Heart left ventricle (tissue), 16 donors: ENCODE results near the gene CD1B. TPM values are rescaled to one million over a fixed set of nuclear protein-coding genes. Genes with fewer than 3 reads are reported as not detected.

Experiments
- ATAC-seq, 4 donors: fragments of 200-7000 bp; cut with Tn5 transposase; one replicate each; pipeline ENCODE4 v1.9.1; 2020 to 2022; ENCODE audit warnings: moderate library complexity in 4 of 4, mild to moderate bottlenecking in 3 of 4, moderate number of reproducible peaks in 1 of 4
- DNase-seq, 5 donors: peaks; one replicate each; pipeline ENCODE4 v3.0.0-alpha.2; 2020
- H3K27ac ChIP-seq, 12 donors: fragments of 200-600 bp; sonication (generic) in 4 of 12; one replicate each; pipeline versions ENCODE4 v1.5.0 to v1.8.0; 2016 to 2022; ENCODE audit warnings: mild to moderate bottlenecking in 2 of 12
- H3K27me3 ChIP-seq, 9 donors: fragments of 200-600 bp; sonication (generic) in 2 of 9; one replicate each; pipeline versions ENCODE4 v1.5.1 to v1.8.0; 2016 to 2022; ENCODE audit warnings: mild to moderate bottlenecking in 3 of 9
- H3K36me3 ChIP-seq, 9 donors: fragments of 200-600 bp; sonication (generic) in 2 of 9; one replicate each; pipeline versions ENCODE4 v1.5.0 to v1.8.0; 2018 to 2022; ENCODE audit warnings: mild to moderate bottlenecking in 2 of 9
- H3K4me1 ChIP-seq, 12 donors: fragments of 200-600 bp; sonication (generic) in 4 of 12; one replicate each; pipeline versions ENCODE4 v1.5.0 to v1.8.0; 2016 to 2022; ENCODE audit warnings: mild to moderate bottlenecking in 3 of 12
- H3K4me3 ChIP-seq, 12 donors: fragments of 200-600 bp; sonication (generic) in 4 of 12; one replicate each; pipeline versions ENCODE4 v1.5.0 to v1.8.0; 2017 to 2022; ENCODE audit warnings: mild to moderate bottlenecking in 9 of 12, moderate library complexity in 4 of 12
- H3K9me3 ChIP-seq, 12 donors: fragments of 200-600 bp; sonication (generic) in 4 of 12; one replicate each; pipeline versions ENCODE4 v1.5.0 to v1.8.0; 2016 to 2022; ENCODE audit warnings: mild to moderate bottlenecking in 1 of 12
- CTCF ChIP-seq, 12 donors: fragments of 200-600 bp; sonication (generic) in 4 of 12; IDR thresholded peaks; one replicate each; pipeline versions ENCODE4 v1.5.0 to v1.8.0; 2018 to 2022; ENCODE audit warnings: antibody characterized with exemption in 12 of 12, mild to moderate bottlenecking in 5 of 12
- POLR2A ChIP-seq, 2 donors: fragments of 450-650 bp; IDR thresholded peaks; one replicate each; pipeline ENCODE4 v1.6.1; 2017; ENCODE audit warnings: antibody characterized with exemption in 2 of 2, mild to moderate bottlenecking in 2 of 2, moderate library complexity in 2 of 2
- WGBS, 4 donors: extraction: QIAGEN DNeasy Blood & Tissue Kit in 2 of 4; methylation state at CpG; one replicate each; pipeline versions ENCODE4 v1.1.5 to v1.1.7; 2013 to 2018; 5-methylcytosine and 5-hydroxymethylcytosine counted together
- intact Hi-C, 10 donors: fragments of 100-400 bp; cut with DNase I; formaldehyde crosslinking; loops; one replicate each; pipeline versions ENCODE4 v1.11.1 to v1.14.2; 2022
- polyA plus RNA-seq, 2 donors: library from polyadenylated mRNA; stranded (reverse); fragments of 200-250 nt; gene quantifications; one replicate each; pipeline ENCODE4 v1.2.3, GENCODE V29; 2013
- total RNA-seq, 9 donors: library from RNA; depleted of rRNA in 2 of 9; stranded (reverse); fragments of >200 nt in 2 of 9; fragmentation: NEBNext Ultra II Directional in 3 of 9; extraction: Animal tissue kit (Norgen Biotek cat#: 25700) in 3 of 9; gene quantifications; one replicate each; pipeline versions ENCODE4 v1.1.0 to v1.2.4, GENCODE V29; 2016 to 2023
- donor health status: ischemic (EF 13 %, LVEDD 7.1; RV severe dilation, severe dysfunction).
- donor health status: healthy with polysubstance abuse.
- donor health status: DM: no; HTN: yes; CAD: no.
- donor health status: DM: no; HTN: no; CAD: no.
- donor health status: ischemic (EF 25% LVEDD 6.9; RV normal size, moderate dysfunction).
- donor health status: ischemic (EF 25% LVEDD 5.7; RV mildly dilated, moderate dysfunction).
- donor health status: healthy.
- donor health status: DM: yes; HTN: yes; CAD: no.
- donor health status: ischemic (EF 35%, LVEDD 5.7; RV mildly dilated, moderate dysfunction).
- donor health status: nonischemic (EF 11% LVEDD 7.7; RV severe dilation, severe dysfunction).
- donor health status: DM: yes; HTN: yes; CAD: no.
- donor health status: PGD.
- donor health status: ischemic (EF 29% LVEDD 5.4; RV normal size, mild dysfunction).
- donor health status: nonischemic (EF 23%, LVEDD 6.1; RV moderate dilation, normal function).

The CD1B gene
- total and polyA plus RNA-seq, 11 donors = 0.29 TPM; not detected in 10

GRCh38 chr1:158330391-158331105 is 783 bp downstream of the CD1B start:
- intact Hi-C loops = no loop called here
- 74 to 77% (median 76%) methylated on average over 11 of the region's 11 CpGs for WGBS, 4 donors

GRCh38 chr1:158329733-158330132 is 1.6 kb downstream of the CD1B start:
- DNase-seq = no peak

More at GRCh38 chr1:158330391-158331105, 783 bp downstream of the CD1B start:
- Histone ChIP-seq H3K27me3 (peaks cover 0 to 5% (median 0%) of the 10 kb centered on the region in 9 donors), H3K4me3 (no peak overlapping the region), H3K4me1 (peaks cover 0 to 15% (median 0%) of the 10 kb centered on the region in 12 donors), H3K36me3 (no peaks in the 10 kb centered on the region), H3K9me3 (no peaks in the 10 kb centered on the region), H3K27ac (no peak overlapping the region)
- ATAC-seq = no peak
- TF ChIP-seq CTCF (IDR thresholded peaks at IDR 0.05) = no peak
- DNase-seq = no peak

GRCh38 chr1:158329300-158329699 is 2.0 kb downstream of the CD1B start:
- Histone ChIP-seq H3K27ac (no peak overlapping the region), H3K4me3 (no peak overlapping the region), H3K9me3 (no peaks in the 10 kb centered on the region), H3K27me3 (peaks cover 0 to 5% (median 0%) of the 10 kb centered on the region in 9 donors), H3K36me3 (no peaks in the 10 kb centered on the region), H3K4me1 (peaks cover 0 to 15% (median 0%) of the 10 kb centered on the region in 12 donors)
- WGBS, 4 donors = 83 to 90% (median 88%) methylated on average over 7 of the region's 7 CpGs
- TF ChIP-seq POLR2A (IDR thresholded peaks at IDR 0.05) = no peak
- TF ChIP-seq CTCF (IDR thresholded peaks at IDR 0.05) = no peak
- DNase-seq (no peak), ATAC-seq (no peak)
- intact Hi-C loops = no loop called here

More at GRCh38 chr1:158329733-158330132, 1.6 kb downstream of the CD1B start:
- Histone ChIP-seq H3K4me3 (no peak overlapping the region), H3K9me3 (no peaks in the 10 kb centered on the region), H3K36me3 (no peaks in the 10 kb centered on the region), H3K4me1 (peaks cover 0 to 15% (median 0%) of the 10 kb centered on the region in 12 donors), H3K27me3 (peaks cover 0 to 5% (median 0%) of the 10 kb centered on the region in 9 donors), H3K27ac (no peak overlapping the region)
- 73 to 85% (median 79%) methylated on average over 3 of the region's 3 CpGs for WGBS, 4 donors
- intact Hi-C loops = no loop called here
- ATAC-seq = no peak
- TF ChIP-seq POLR2A (IDR thresholded peaks at IDR 0.05) = no peak
- peak in 5 of 12 donors; percentile 5 to 39 (median 20) for TF ChIP-seq CTCF (IDR thresholded peaks at IDR 0.05)

GRCh38 chr1:158328426-158328825 is 2.9 kb downstream of the CD1B start:
- peaks cover 0 to 5% (median 0%) of the 10 kb centered on the region in 12 donors for H3K9me3 ChIP-seq
- intact Hi-C loops = no loop called here
- H3K27me3 ChIP-seq = peaks cover 0 to 5% (median 0%) of the 10 kb centered on the region in 9 donors
- TF ChIP-seq POLR2A (IDR thresholded peaks at IDR 0.05) = no peak
- no peak for TF ChIP-seq CTCF (IDR thresholded peaks at IDR 0.05)
- H3K36me3 ChIP-seq = no peaks in the 10 kb centered on the region
- ATAC-seq (no peak), DNase-seq (no peak)
- 80 to 86% (median 84%) methylated on average over 3 of the region's 3 CpGs for WGBS, 4 donors
- no peak overlapping the region for H3K4me3 ChIP-seq
- peaks cover 0 to 15% (median 0%) of the 10 kb centered on the region in 12 donors for H3K4me1 ChIP-seq
- H3K27ac ChIP-seq = no peak overlapping the region
